Stomach (tissue), 4 donors: ENCODE measurements around the gene MAP7D2.

ENCODE experiments used
- CTCF ChIP-seq, 7 experiments: fragments of 450-650 bp in 4 of 7; fragments of 200-600 bp in 3 of 7; sonication (generic) in 3 of 7; IDR thresholded peaks; one replicate each; pipeline ENCODE4 v1.5.1; 2016 to 2019; ENCODE audit warnings: antibody characterized with exemption in 7 of 7, control low read depth in 2 of 7, mild to moderate bottlenecking in 1 of 7
- EP300 ChIP-seq: sonication (generic); formaldehyde crosslinking; IDR thresholded peaks from one replicate; pipeline ENCODE4 v1.6.1; 2017; ENCODE audit warnings: antibody characterized with exemption

DNA sequence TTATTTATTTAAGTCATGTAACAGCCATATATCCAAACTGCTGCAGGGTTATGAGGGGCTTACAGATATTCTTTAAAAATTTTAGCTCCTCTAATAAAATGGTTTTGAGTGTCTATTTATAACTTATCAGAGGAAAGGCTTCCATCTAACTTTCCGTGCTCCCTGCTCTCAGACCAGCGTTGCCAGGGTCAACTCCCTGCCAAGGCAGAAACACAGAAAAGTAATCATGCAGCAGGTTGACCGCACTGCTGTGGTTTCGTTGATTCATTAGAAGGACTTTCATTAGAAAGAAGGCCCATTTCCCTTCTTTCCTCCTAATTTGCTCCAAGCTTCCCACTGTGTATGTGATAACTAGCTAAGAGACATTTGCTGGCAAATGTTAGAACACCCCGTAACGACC lies 159.8 kb downstream of the MAP7D2 start:
- TF ChIP-seq CTCF (IDR thresholded peaks at IDR 0.05) (no peak), EP300 (no peak)
